Gastrocnemius medialis (tissue), 4 donors: Measurements from ENCODE around the gene SPOCD1. TPM values are rescaled to one million over a fixed set of nuclear protein-coding genes. Genes with fewer than 3 reads are reported as not detected.

Experiments used
- ATAC-seq, 2 donors: fragments of 150-250 bp; one replicate each; pipeline ENCODE4 v1.9.1; 2016
- DNase-seq, 2 donors: peaks; one replicate each; pipeline ENCODE4 v3.0.0-alpha.2; 2019
- H3K27ac ChIP-seq, 4 donors: fragments of 200-600 bp; sonication (generic); 1 replicate in 1 of 4; 2 replicates in 3 of 4; pipeline ENCODE4 v1.5.1; 2016 to 2018; ENCODE audit warnings: mild to moderate bottlenecking in 2 of 4, moderate library complexity in 1 of 4
- H3K27me3 ChIP-seq, 3 donors: fragments of 200-600 bp; sonication (generic) in 2 of 3; 1 replicate in 1 of 3; 2 replicates in 2 of 3; pipeline versions ENCODE4 v1.5.1 to v1.6.0; 2016 to 2019; ENCODE audit warnings: mild to moderate bottlenecking in 1 of 3, moderate library complexity in 1 of 3
- H3K36me3 ChIP-seq, 2 donors: fragments of 200-600 bp; sonication (generic) in 1 of 2; one replicate each; pipeline ENCODE4 v1.5.1; 2017 to 2018
- H3K4me1 ChIP-seq, 2 donors: fragments of 200-600 bp; sonication (generic) in 1 of 2; one replicate each; pipeline ENCODE4 v1.5.1; 2016 to 2017; ENCODE audit warnings: mild to moderate bottlenecking in 2 of 2
- H3K4me3 ChIP-seq, 4 donors: fragments of 200-600 bp; sonication (generic) in 3 of 4; 1 replicate in 1 of 4; 2 replicates in 3 of 4; pipeline ENCODE4 v1.5.1; 2016 to 2019; ENCODE audit warnings: mild to moderate bottlenecking in 2 of 4
- H3K9me3 ChIP-seq, 3 donors: fragments of 200-600 bp; sonication (generic) in 2 of 3; 1 replicate in 1 of 3; 2 replicates in 2 of 3; pipeline ENCODE4 v1.5.1; 2016 to 2019
- CTCF ChIP-seq, 5 experiments: fragments of 450-650 bp in 3 of 5; fragments of 200-600 bp in 2 of 5; sonication (generic) in 2 of 5; IDR thresholded peaks in 4 of 5; conservative IDR thresholded peaks in 1 of 5; 1 replicate in 4 of 5; 2 replicates in 1 of 5; pipeline ENCODE4 v1.5.1; 2016 to 2019; ENCODE audit warnings: antibody characterized with exemption in 5 of 5, mild to moderate bottlenecking in 3 of 5, moderate library complexity in 3 of 5
- POLR2A ChIP-seq, 2 donors: fragments of 450-650 bp; IDR thresholded peaks; one replicate each; pipeline ENCODE4 v1.6.1; 2017; ENCODE audit warnings: antibody characterized with exemption in 2 of 2, mild to moderate bottlenecking in 2 of 2, moderate library complexity in 2 of 2
- in situ Hi-C, 4 donors: fragments of 200-750 bp; cut with MboI; loops; one replicate each; pipeline versions ENCODE4 v1.15.0 to v1.8.0; 2017; ENCODE audit warnings: low sequenced_read_pairs in 4 of 4
- intact Hi-C: fragments of 100-400 bp; cut with DNase I; formaldehyde crosslinking; loops from one replicate; pipeline ENCODE4 v1.15.1; 2023; ENCODE audit warnings: low total_unique reads
- total RNA-seq, 4 donors: library from RNA; depleted of rRNA; stranded (reverse); fragments of >200 nt; gene quantifications; one replicate each; pipeline versions ENCODE4 v1.1.0 to v1.2.3, GENCODE V29; 2016

The SPOCD1 gene
- total RNA-seq, 4 donors from 2014 or later = not detected

DNA sequence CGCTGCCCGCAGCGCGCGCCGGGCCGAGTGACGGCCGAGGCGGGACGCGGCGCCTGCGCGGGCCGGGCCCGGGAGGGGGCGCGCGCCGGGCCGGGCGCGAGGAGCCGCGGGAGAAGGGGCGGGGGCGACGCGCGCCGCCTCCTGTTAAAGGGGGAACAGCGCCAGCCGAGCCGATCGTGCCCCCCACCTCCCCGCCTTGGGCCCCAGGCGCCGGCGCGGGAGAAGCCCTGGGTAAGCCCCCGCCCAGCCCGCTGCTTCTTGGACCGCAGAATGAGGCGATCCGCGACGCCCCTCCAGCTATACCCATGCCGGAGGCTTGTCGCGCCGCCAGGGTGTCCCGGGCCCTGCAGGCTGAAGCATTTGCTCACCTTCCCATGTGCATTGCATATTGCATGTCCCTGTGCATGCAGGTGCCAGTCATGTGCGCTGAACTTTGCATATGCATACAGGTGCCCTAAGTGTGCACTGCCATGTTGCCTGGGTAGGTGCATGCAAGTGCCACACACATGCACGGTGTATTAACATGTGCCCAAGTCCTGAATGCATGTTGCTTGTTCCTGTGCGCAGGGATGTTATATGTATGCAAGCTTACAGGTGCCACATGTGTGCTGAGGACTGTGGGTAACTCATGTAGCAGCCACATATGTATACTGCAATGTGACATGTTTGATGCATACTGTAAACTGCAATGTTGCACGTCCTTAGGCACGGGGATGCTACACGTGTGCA lies 51.3 kb downstream of the SPOCD1 start, which contains the start of gene ADGRB2:
ADGRB2 (minus strand) TSS at position 29 of the 729 bp plus-strand sequence. CDS start 7,119 bp downstream, outside the sequence.
- Histone ChIP-seq H3K9me3 (no peaks in the 10 kb centered on the region), H3K27me3 (peaks cover 25 to 33% (median 32%) of the 10 kb centered on the region in 3 donors), H3K4me3 (peak within 1 kb of the TSS; percentile 45 to 67 (median 50)), H3K4me1 (peaks cover 19 to 33% of the 10 kb centered on the region in 2 donors), H3K27ac (no peak within 1 kb of the TSS), H3K36me3 (no peaks in the 10 kb centered on the region)
- intact Hi-C loops = no loop called here
- DNase-seq (no peak), ATAC-seq (no peak)
- in situ Hi-C loops = no loop called here
- no peak for TF ChIP-seq POLR2A (IDR thresholded peaks at IDR 0.05)
- peak in 1 of 5 experiments; percentile 7 for TF ChIP-seq CTCF (IDR thresholded peaks at IDR 0.05 in 4 of 5, conservative IDR thresholded peaks at IDR 0.05 in 1 of 5)

- H3K27ac ChIP-seq = no peak overlapping the region
- intact Hi-C loops (loop anchor here (2.0 kb wide), 1 partner anchor 201 kb away; no protein-coding TSS in a partner anchor), in situ Hi-C loops (no loop called here)
- TF ChIP-seq POLR2A (IDR thresholded peaks at IDR 0.05) = no peak
- no peak for TF ChIP-seq CTCF (IDR thresholded peaks at IDR 0.05 in 4 of 5, conservative IDR thresholded peaks at IDR 0.05 in 1 of 5)
- no peaks in the 10 kb centered on the region for H3K36me3 ChIP-seq
- H3K4me1 ChIP-seq = peaks cover 19 to 33% of the 10 kb centered on the region in 2 donors
- H3K27me3 ChIP-seq = peaks cover 25 to 33% (median 32%) of the 10 kb centered on the region in 3 donors
- no peak for DNase-seq
- no peaks in the 10 kb centered on the region for H3K9me3 ChIP-seq
- ATAC-seq = no peak
- H3K4me3 ChIP-seq = peak overlapping the region; percentile 45 to 67 (median 50)
Observed at GRCh38 chr1:31763671-31764311, 52.0 kb downstream of the SPOCD1 start.

GRCh38 chr1:31762726-31763670 lies 52.8 kb downstream of the SPOCD1 start:
- Histone ChIP-seq H3K27ac (no peak overlapping the region), H3K36me3 (no peaks in the 10 kb centered on the region), H3K4me3 (peak overlapping the region; percentile 45 to 67 (median 50)), H3K9me3 (no peaks in the 10 kb centered on the region), H3K27me3 (peaks cover 25 to 33% (median 32%) of the 10 kb centered on the region in 3 donors), H3K4me1 (peaks cover 19 to 33% of the 10 kb centered on the region in 2 donors)
- ATAC-seq (peak; percentile 42 to 45), DNase-seq (peak; percentile 15 to 37)
- intact Hi-C loops (loop anchor here (1.0 to 2.0 kb wide), 2 partner anchors 26 to 202 kb away; no protein-coding TSS in a partner anchor), in situ Hi-C loops (no loop called here)
- TF ChIP-seq POLR2A (IDR thresholded peaks at IDR 0.05) (no peak), CTCF (IDR thresholded peaks at IDR 0.05 in 4 of 5, conservative IDR thresholded peaks at IDR 0.05 in 1 of 5) (peak; percentile 43 to 82 (median 64))

DNA sequence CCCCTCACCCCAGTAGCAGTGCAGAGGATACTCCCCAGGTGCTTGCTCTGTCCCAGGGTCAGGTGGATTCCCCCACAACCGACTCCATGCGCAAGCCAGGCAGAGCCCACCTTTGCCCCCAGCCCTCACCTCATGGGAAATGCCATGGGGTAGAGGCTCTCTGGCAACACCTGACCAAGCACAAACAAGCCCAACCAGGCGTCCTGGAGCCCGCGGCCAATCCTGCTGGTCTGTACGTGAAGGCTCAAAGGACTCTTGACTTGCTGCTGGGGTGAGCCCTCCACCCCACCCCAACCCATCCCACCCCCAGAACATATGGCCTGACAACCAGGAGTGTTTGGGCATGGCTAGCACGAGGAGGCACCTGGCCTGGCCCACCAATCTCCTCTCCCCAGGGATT lies 53.5 kb downstream of the SPOCD1 start:
- no peaks in the 10 kb centered on the region for H3K36me3 ChIP-seq
- no peak overlapping the region for H3K27ac ChIP-seq
- peaks cover 19 to 33% of the 10 kb centered on the region in 2 donors for H3K4me1 ChIP-seq
- ATAC-seq = no peak
- H3K4me3 ChIP-seq = peak overlapping the region in 1 of 4 donors; percentile 48
- H3K27me3 ChIP-seq = peaks cover 25 to 33% (median 32%) of the 10 kb centered on the region in 3 donors
- no peak for DNase-seq
- in situ Hi-C loops (no loop called here), intact Hi-C loops (loop anchor here (1.0 to 2.0 kb wide), 2 partner anchors 27 to 202 kb away; no protein-coding TSS in a partner anchor)
- TF ChIP-seq POLR2A (IDR thresholded peaks at IDR 0.05) = no peak
- TF ChIP-seq CTCF (IDR thresholded peaks at IDR 0.05 in 4 of 5, conservative IDR thresholded peaks at IDR 0.05 in 1 of 5) = no peak
- no peaks in the 10 kb centered on the region for H3K9me3 ChIP-seq
